Effector memory CD4-positive, alpha-beta T cell (primary cell): ENCODE results near the gene FLVCR1.
"Not testable (repeated sequence)": the region's sequence is repeated elsewhere in the genome, so short reads cannot be mapped to it uniquely, and the experiment has no call there.

ENCODE experiments used
- DNase-seq, 3 donors: peaks; one replicate each; pipeline ENCODE4 v3.0.0-alpha.2; 2020
- H3K27ac ChIP-seq: 2 replicates; pipeline ENCODE4 v1.7.0; 2013; ENCODE audit warnings: mild to moderate bottlenecking, low read length, moderate library complexity; ENCODE audit not compliant: insufficient read depth, poor library complexity, severe bottlenecking
- H3K27me3 ChIP-seq: replicated peaks from 2 replicates; pipeline ENCODE4 v1.7.0; 2013; ENCODE audit warnings: mild to moderate bottlenecking, low read length; ENCODE audit not compliant: insufficient read depth, control insufficient read depth, poor library complexity, severe bottlenecking
- H3K36me3 ChIP-seq: 2 replicates; pipeline ENCODE4 v1.7.0; 2013; ENCODE audit warnings: mild to moderate bottlenecking, low read length, moderate library complexity; ENCODE audit not compliant: control insufficient read depth, insufficient read depth
- H3K4me1 ChIP-seq: 2 replicates; pipeline ENCODE4 v1.7.0; 2013; ENCODE audit warnings: low read length, mild to moderate bottlenecking; ENCODE audit not compliant: control insufficient read depth, insufficient read depth, poor library complexity, severe bottlenecking
- H3K4me3 ChIP-seq: 2 replicates; pipeline ENCODE4 v1.7.0; 2013; ENCODE audit warnings: low read length, low read depth, mild to moderate bottlenecking; ENCODE audit not compliant: insufficient read depth, poor library complexity, severe bottlenecking
- H3K9me3 ChIP-seq: 2 replicates; pipeline ENCODE4 v1.7.0; 2013; ENCODE audit warnings: mild to moderate bottlenecking, low read length, moderate library complexity; ENCODE audit not compliant: control insufficient read depth

The FLVCR1 gene

DNA sequence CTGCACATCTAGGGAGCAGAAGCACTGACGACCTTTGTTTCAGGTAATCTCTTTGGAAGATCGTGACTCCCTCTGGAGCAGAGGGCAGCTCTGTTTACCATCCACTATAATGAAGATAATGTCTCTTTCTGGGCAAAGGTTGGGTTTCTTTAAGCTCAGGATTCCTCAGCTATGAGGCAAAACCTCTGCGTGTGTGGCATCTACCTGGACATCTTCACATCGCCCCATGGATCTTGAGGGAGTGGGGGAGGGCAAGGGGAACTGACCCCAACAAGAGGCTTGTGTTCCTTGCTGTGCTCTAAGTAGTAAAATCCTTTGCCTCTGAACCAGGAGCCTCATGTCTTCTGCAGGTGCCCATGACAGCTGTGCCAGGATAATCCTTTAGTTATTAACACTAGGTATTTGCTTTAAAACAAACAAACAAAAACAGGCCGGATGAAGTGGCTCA lies 30.2 kb upstream of the FLVCR1 start:
- H3K36me3 ChIP-seq, result no peaks in the 10 kb centered on the region
- DNase-seq, result no peak
- H3K27ac ChIP-seq, result no peak overlapping the region
- H3K27me3 ChIP-seq, result no peaks in the 10 kb centered on the region
- H3K9me3 ChIP-seq, result peaks cover 11% of the 10 kb centered on the region
- H3K4me3 ChIP-seq, result no peak overlapping the region
- no peaks in the 10 kb centered on the region for H3K4me1 ChIP-seq

DNA sequence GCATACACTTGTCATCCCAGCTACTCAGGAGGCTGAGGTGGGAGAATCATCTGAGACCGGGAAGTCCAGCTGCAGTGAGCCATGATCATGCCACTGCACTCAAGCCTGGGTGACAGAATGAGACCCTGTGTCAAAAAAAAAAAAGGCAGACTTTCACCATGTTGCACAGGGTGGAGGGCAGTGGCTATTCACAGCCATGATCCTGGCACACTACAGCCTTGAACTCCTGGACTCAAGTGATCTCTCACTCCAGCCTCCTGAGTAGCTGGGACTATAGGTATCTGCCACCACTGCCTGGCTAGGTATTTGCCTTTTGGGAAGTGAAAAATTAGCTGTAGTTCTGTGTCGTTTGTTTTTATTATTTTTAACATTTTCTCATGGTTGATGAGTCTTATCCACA lies 29.7 kb upstream of the FLVCR1 start:
- Histone ChIP-seq H3K4me3 (no peak overlapping the region), H3K27me3 (no peaks in the 10 kb centered on the region)

GRCh38 chr1:212833211-212834207 lies 24.6 kb upstream of the FLVCR1 start:
- not testable (repeated sequence) for DNase-seq, H3K4me3 ChIP-seq, H3K27ac ChIP-seq, H3K4me1 ChIP-seq, H3K36me3 ChIP-seq, H3K27me3 ChIP-seq, H3K9me3 ChIP-seq

More for the DNA sequence above, 29.7 kb upstream of the FLVCR1 start:
- DNase-seq, result no peak
- Histone ChIP-seq H3K9me3 (peaks cover 11% of the 10 kb centered on the region), H3K4me1 (no peaks in the 10 kb centered on the region), H3K27ac (no peak overlapping the region), H3K36me3 (no peaks in the 10 kb centered on the region)

GRCh38 chr1:212838145-212838544 lies 19.9 kb upstream of the FLVCR1 start:
- H3K27me3 ChIP-seq, result no peaks in the 10 kb centered on the region
- H3K9me3 ChIP-seq, result no peaks in the 10 kb centered on the region
- DNase-seq, result no peak
- no peaks in the 10 kb centered on the region for H3K36me3 ChIP-seq
- H3K27ac ChIP-seq, result no peak overlapping the region
- no peak overlapping the region for H3K4me3 ChIP-seq
- no peaks in the 10 kb centered on the region for H3K4me1 ChIP-seq

DNA sequence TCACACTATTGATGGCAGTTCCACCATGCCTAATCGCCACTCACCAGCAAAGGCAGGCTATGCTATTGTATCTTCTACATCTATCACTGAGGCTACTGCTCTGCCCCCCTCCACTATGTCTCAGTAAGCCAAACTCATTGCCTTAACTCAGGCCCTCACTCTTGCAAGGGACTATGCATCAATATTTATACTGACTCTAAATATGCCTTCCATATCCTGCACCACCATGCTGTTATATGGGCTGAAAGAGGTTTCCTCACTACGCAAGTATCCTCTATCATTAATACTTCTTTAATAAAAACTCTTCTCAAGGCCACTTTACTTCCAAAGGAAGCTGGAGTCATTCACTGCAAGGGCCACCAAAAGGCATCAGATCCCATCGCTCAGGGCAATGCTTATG lies 13.6 kb upstream of the FLVCR1 start:
- H3K27ac ChIP-seq, H3K27me3 ChIP-seq, H3K4me1 ChIP-seq, H3K4me3 ChIP-seq, H3K9me3 ChIP-seq, H3K36me3 ChIP-seq, DNase-seq: not testable (repeated sequence)

DNA sequence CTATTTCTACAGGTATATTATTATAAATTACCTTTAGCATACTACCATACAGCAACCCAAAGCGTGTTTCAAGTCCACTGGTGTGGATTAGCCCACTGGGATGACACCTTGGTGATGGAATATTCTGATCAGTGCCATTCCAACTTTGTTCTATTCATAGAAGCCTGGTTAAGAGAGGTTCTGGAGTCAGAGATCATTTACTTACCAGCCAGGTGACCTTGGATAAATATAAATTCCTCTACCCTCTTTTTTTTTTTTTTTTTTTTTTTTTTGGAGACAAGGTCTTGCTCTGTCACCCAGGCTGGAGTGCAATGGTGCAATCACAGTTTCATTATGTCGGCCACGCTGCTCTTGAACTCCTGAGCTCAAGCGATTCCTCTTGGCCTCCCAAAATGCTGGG lies 10.5 kb upstream of the FLVCR1 start, which contains the start of gene SPATA45:
TSS of gene SPATA45 (minus strand) at position 101 of the 400 bp plus-strand sequence. CDS start 11,500 bp downstream, outside the sequence.
- no peak for DNase-seq
- no peaks in the 10 kb centered on the region for H3K4me1 ChIP-seq
- no peaks in the 10 kb centered on the region for H3K9me3 ChIP-seq
- H3K4me3 ChIP-seq, result no peak within 1 kb of the TSS
- H3K27ac ChIP-seq, result no peak within 1 kb of the TSS
- H3K27me3 ChIP-seq, result no peaks in the 10 kb centered on the region
- no peaks in the 10 kb centered on the region for H3K36me3 ChIP-seq

DNA sequence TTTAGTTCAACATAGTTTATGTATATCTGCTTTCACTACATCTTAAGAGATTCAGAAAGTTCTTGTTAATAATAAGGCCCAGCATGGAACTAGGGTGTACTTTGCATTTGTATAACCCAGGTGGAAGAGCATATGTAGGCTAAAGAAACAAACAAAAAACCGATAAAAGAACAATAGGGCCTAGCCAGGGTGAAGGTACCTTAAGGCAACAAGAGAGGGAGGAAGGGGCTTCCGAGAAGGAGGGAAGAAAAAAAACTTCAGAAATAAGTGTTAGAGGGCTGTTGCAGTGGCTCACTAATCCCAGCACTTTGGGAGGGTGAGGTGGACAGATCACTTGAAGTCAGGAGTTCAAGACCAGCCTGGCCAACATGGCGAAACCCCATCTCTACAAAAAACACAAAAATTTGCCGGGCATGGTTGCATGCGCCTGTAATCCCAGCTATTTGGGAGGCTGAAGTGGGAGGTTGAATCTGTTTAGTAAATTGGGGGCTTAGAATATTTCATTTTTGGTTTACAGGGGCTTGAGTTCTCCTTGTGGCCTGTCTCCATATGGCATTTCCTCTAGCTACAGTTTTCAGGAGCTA lies 5.9 kb upstream of the FLVCR1 start:
- DNase-seq, result no peak
- Histone ChIP-seq H3K9me3 (no peaks in the 10 kb centered on the region), H3K4me3 (no peak overlapping the region), H3K27ac (no peak overlapping the region), H3K4me1 (peaks cover 6% of the 10 kb centered on the region), H3K27me3 (no peaks in the 10 kb centered on the region), H3K36me3 (no peaks in the 10 kb centered on the region)

DNA sequence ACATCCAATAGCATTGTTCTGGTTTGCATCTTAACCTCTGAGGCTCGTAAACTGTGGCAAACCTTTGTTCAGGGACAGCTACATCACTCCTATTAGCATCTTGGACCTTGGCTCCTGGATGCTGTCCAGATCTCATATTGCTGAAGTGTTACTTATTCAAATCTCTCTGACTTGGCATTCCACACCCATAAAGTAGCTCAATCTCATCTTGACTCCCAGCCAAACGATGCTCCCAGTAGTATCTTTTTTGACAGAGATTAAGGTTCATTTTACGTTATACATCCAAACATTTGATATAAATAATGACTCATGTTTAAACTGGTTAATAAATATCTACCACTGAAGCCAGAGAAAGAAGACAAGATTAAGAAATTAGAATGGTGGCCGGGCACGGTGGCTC lies 4.4 kb upstream of the FLVCR1 start:
- no peak overlapping the region for H3K27ac ChIP-seq
- no peaks in the 10 kb centered on the region for H3K36me3 ChIP-seq
- DNase-seq, result no peak
- H3K9me3 ChIP-seq, result no peaks in the 10 kb centered on the region
- H3K4me3 ChIP-seq, result no peak overlapping the region
- peaks cover 8% of the 10 kb centered on the region for H3K4me1 ChIP-seq
- H3K27me3 ChIP-seq, result no peaks in the 10 kb centered on the region

GRCh38 chr1:212856755-212857154 lies 1.3 kb upstream of the FLVCR1 start:
- Histone ChIP-seq H3K4me1 (peaks cover 17% of the 10 kb centered on the region), H3K4me3 (no peak overlapping the region), H3K27ac (no peak overlapping the region), H3K9me3 (no peaks in the 10 kb centered on the region), H3K36me3 (no peaks in the 10 kb centered on the region), H3K27me3 (no peaks in the 10 kb centered on the region)
- DNase-seq, result no peak
